Measurements from ENCODE around the gene LEF1.
A peak's percentile ranks its signal among the peaks of the same experiment; 100 is the strongest.
"Not testable (repeated sequence)": the region's sequence is repeated elsewhere in the genome, so short reads cannot be mapped to it uniquely, and the experiment has no call there.

The LEF1 gene

GRCh38 chr4:108060686-108061321 lies 107.9 kb downstream of the LEF1 start:
- DNase-seq (ENCODE audit: low read depth in 2 of 2): no peak

DNA sequence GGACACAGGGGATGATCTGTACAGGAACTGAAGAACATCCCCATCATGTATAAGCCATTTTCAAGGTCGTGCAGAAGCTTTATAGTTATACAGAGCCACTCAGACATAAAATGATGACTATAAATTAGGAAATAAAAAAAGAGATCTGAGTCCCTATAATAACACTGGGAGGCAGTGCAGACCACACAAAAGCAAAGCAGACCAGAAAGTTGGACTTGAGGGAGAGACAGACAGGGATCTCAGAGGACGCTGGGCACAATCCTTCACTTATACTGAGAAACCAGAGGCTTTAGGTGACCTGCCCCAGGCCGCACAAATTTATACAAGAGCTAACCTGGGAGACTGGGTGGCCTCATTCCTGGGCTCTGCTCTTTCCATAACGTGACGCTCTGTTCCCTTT lies 108.6 kb downstream of the LEF1 start:
- no peak for DNase-seq (ENCODE audit: low read depth in 2 of 2)

DNA sequence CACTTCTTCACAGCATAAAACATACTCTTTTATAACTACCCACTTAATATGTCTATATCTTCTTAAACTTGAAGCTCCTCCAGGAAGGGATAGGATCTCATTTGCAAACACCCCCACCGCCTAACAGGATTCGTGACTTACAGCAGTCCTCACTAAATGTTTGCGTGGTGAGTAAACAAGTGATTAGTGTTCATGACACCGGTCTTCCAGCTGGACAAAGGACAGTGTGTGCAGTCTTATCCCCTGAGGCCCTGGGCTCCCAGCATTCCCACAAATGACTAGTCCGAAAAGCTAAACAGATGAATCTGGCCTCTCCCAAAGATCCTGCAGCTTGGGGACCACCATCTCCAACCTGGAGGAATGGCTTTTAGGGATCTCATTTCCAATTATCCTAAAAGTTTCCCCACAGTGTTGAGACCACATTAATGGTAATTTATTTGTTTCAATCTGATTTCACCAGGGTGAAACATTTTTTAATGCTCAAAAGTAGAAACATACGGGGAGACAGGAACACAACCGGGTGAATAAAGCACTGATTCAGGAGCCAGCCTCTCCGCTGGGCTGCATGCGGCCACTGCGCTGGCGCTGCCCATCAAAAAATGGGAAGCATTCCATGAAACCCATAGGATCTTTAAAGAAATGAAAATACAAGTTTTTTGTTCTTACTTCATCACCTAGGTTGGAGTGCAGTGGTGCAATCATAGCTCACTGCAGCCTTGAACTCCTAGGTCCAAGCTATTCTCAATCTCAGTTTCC lies 109.9 kb downstream of the LEF1 start:
- no peak for DNase-seq (ENCODE audit: low read depth in 2 of 2)

DNA sequence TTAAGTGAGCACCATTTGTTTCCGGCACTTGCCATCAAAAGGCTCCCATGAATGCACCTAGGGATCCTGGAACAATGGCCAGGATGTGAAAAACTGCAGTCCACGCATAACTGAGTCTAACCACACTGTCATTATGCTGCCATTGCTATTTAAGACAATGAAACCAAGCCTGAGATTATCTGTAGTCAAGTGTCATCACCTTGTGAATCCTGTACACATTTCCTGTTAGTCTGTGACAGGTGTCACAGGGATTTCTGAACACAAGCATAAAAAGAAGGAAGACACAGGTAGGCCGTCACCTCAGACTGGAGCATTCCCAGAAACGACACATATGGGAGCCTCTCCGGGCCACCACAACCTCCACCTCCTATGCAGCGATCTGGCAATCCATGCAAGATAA lies 112.3 kb downstream of the LEF1 start:
- no peak for DNase-seq (ENCODE audit: low read depth in 2 of 2)

GRCh38 chr4:108055787-108056186 lies 112.9 kb downstream of the LEF1 start:
- no peak for DNase-seq (ENCODE audit: low read depth in 2 of 2)

- no peak for DNase-seq (ENCODE audit: low read depth in 2 of 2)
Observed at GRCh38 chr4:108054025-108054638, 114.6 kb downstream of the LEF1 start.

- DNase-seq (ENCODE audit: low read depth in 2 of 2): no peak
Observed at GRCh38 chr4:108053251-108053711, 115.5 kb downstream of the LEF1 start.

DNA sequence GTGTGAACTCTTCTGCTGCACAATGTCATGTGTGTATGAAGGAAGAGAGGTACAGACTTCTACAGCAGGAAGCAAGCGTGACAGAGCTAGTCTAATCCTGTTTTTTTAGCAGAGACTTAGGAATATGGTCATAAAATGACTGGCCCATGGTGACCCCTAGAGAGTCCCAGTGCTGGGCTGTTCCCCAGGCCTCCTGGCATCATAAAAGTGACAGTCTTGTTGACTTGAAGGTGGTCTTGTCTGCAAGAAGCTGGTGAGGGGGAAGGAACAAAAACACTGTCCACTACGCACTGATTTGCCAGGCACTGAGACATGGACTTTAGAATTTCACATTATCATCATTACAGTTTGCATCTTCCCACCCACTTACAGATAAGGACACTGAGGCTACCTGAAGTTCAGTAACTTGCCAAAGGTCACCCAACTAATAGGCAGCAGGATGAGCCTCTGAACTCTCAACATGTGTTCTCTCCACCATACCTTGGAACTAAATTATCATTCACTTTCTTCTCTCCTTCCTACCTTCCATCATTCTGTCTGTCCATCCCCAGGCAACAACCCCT lies 116.1 kb downstream of the LEF1 start:
- DNase-seq (ENCODE audit: low read depth in 2 of 2): no peak

DNA sequence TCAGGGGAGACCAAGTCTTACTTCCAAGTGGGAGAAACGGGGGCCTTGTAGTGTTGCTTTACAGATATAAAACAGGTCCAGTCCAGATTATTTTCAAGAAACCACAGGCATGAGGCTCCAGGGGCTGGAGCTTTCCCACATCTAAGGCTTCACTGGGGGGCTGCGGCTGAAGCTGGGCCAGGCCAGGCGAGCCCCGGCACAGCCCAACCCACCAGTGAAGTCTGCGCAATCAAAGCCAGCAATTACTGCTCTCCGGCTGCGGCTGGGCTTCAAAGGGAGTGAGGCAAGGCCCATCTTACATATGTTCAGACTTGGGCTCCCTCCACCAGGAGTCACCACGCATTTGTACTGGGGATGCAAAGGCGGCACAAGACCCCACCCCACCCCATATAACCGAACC lies 117.4 kb downstream of the LEF1 start:
- no peak for DNase-seq (ENCODE audit: low read depth in 2 of 2)

DNA sequence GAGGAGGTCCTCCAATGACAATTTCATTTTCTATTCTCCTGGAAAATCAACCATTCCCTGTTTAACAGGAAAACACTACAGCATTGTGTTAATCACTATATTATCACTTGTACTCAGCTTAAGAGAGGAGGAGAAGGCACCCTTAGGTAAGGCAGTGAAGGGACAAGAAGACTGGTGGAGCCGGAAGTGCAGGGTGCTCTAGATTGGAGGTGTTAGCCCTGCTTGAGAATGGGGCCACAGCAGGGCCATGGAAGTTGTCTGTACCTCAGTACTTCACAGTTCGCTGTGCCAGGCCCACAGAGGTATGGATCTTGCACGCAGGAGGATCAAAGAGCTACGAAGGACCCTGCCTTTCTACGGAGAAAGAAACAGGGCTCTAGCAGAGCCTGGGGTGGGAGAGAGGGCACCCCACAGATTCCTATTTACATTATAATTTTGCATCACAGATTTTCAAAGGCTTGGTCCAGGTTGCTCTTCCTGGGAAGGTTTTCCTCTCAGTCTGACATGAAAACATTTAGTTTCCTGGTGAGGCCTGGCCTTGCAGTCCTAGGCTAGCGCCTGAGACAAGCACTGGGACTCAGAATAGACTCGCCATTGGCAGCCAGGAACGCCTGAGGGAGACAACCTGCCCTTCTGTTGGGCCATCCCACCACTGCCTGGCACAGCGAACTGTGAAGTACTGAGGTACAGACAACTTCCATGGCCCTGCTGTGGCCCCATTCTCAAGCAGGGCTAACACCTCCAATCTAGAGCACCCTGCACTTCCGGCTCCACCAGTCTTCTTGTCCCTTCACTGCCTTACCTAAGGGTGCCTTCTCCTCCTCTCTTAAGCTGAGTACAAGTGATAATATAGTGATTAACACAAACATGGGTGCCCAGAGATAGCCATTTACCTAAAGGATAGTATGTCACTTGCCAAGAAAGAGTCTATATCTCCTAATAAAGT lies 118.3 kb downstream of the LEF1 start:
- DNase-seq (ENCODE audit: low read depth in 2 of 2): not testable (repeated sequence)

GRCh38 chr4:108049406-108049805 lies 119.3 kb downstream of the LEF1 start:
- no peak for DNase-seq (ENCODE audit: low read depth in 2 of 2)

DNA sequence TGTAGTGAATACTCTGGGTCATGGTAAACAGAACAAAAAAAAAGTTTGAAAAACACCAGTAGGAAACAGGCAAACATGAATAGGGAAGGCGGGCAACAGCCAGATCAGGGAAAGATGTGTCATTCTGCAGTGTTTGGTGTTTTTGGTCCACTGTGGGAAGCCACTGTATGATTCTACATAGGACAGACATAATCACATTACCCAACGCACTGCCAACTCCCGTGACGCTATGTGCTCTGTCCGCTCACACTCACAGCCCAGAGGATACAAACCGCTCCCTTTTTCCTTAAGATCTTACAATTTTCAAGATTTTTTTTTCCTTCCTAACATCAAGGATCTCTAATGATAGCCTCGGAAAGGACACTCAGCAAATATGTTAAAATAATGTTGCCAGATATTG lies 119.7 kb downstream of the LEF1 start:
- DNase-seq (ENCODE audit: low read depth in 2 of 2): no peak

DNA sequence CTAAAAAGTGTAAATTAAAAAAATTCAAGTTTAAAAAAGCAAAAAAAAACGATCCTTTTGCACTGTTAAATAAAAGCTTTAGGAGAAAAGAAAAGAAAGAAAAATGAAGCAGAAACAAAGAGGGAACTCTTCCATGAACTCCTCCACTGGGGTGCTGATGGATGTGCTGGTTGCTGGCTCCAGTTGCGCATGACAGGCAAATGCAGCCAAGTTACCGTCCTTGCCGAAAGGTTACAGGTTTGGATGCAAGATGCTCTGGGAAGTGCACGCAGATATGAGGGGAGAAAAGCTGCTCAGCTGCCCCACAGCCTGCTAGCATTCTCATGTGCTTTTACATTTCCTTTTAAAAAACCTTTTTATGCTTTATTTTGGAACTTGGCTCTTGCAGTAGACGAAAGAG lies 120.6 kb downstream of the LEF1 start:
- no peak for DNase-seq (ENCODE audit: low read depth in 2 of 2)

DNA sequence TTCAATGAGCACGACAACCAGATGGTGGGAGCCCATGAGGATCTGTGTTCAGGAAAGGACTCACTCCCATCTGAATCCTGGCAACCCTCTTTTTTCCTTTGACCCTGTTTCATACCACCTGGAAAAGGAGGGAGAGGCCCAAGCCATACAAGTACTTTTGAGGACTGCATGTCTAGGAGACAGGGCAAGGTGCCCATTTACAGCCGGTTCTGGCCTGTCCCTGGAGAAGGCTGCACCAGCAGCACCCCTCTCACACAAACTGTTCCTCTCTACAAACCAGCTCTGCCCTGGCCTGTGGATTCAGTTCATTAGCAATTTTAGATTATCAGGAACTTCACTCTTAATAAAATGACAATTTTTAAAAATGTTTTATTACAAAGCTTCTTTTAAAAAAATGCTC lies 121.5 kb downstream of the LEF1 start:
- no peak for DNase-seq (ENCODE audit: low read depth in 2 of 2)

DNA sequence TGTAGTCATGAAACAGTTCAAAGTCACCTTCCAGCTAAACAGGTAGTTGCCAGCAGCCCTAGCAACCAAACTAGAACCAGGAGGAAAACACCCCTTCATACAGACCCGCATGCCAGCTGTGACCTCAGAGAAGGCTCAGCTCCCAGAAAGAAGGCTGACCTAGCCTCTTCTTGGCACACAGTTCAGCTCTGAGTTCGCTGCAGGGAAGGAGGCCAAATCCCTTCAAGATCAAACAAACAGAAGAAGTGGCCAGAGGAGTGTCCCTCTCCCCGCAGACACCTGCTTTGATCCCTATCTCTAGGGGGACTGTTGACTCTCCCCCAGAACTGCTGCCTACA lies 123.1 kb downstream of the LEF1 start:
- no peak for DNase-seq (ENCODE audit: low read depth in 2 of 2)

GRCh38 chr4:108044951-108045686 lies 123.6 kb downstream of the LEF1 start:
- no peak for DNase-seq (ENCODE audit: low read depth in 2 of 2)

DNA sequence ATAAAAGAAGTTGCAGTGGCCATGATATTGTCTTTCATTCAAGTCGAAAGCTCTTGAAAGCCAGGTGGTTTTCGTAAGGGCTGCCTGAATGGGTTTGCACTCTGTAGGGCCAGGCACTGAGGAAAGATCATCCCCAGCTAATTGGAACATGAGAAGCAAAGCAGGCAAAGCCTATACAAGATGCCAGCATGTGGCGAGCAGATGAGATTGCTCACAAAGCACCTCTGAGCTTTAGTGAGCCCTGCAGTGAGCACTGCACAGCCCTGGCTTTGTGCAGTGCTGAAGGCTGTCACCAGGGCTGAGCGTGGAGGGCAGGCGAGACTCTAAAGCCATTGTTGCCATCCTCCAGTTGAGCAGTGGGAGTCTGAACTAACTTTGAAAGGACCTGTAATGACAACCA lies 125.2 kb downstream of the LEF1 start:
- DNase-seq (ENCODE audit: low read depth in 2 of 2): no peak

- no peak for DNase-seq (ENCODE audit: low read depth in 2 of 2)
Observed at GRCh38 chr4:108042927-108043326, 125.8 kb downstream of the LEF1 start.

DNA sequence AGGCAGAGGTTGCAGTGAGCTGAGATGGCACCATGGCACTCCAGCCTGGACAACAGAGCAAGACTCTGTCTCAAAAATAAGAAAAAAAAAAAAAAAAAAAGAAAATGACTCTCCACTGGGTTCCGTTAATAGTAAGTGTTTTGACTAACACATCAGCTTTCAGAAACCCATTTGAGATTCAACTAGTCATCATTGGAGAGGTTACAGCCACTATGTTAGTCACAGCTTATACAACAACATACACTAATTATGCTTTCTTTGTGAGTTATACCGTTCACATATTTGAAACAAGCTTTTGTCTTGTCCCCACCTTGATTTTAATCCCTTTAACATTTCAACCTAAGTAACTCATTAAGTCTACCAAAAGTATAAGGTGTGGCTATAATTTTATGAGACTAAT lies 130.8 kb downstream of the LEF1 start:
- DNase-seq (ENCODE audit: low read depth in 2 of 2): no peak

- peak; percentile 40 to 53 for DNase-seq (ENCODE audit: low read depth in 2 of 2)
Observed at GRCh38 chr4:108036213-108036612, 132.5 kb downstream of the LEF1 start.

- DNase-seq (ENCODE audit: low read depth in 2 of 2): no peak
Observed at GRCh38 chr4:108035691-108036090, 133.0 kb downstream of the LEF1 start.
